ENCODE data around the gene ZC2HC1C. TPM values are rescaled to one million over a fixed set of nuclear protein-coding genes. Genes with fewer than 3 reads are reported as not detected.
A peak's percentile ranks its signal among the peaks of the same experiment; 100 is the strongest.
"Not testable (repeated sequence)": the region's sequence is repeated elsewhere in the genome, so short reads cannot be mapped to it uniquely, and the experiment has no call there.

The ZC2HC1C gene
- total RNA-seq, 2 donors from 2014 or later, result 2.3 to 2.7 TPM

DNA sequence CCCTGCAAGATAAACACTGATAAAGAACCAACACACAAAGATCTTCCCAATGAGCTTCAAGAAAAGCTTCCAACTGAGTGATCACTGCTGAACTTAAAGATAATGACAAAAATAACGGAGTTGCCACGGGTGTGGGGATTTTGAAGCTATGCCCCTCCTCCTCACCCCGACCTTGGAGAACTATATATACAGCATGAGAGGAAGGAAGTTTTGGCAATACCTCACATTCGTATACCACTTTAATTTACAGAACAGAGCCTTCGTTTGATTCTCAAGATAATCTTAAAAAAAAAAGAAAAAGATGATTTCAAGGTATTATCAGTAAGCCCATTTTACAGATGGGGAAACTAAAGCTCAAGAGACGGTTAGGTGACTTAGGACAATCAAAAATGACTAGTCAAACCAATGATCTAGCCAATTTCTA lies 56.7 kb downstream of the ZC2HC1C start:
- DNase-seq, result no peak
- Histone ChIP-seq H3K27ac (ENCODE audit: low read depth, low read length) (no peak overlapping the region), H3K4me1 (ENCODE audit: control insufficient read depth, insufficient read depth, low read length) (no peaks in the 10 kb centered on the region), H3K4me3 (ENCODE audit: low read length) (peak overlapping the region; percentile 91), H3K9me3 (ENCODE audit: control insufficient read depth, low read length) (no peaks in the 10 kb centered on the region), H3K36me3 (ENCODE audit: control insufficient read depth, insufficient read depth, low read length) (peaks cover 18% of the 10 kb centered on the region), H3K9ac (ENCODE audit: extremely low read depth, low read length, poor library complexity, severe bottlenecking) (peak overlapping the region; percentile 62), H3K27me3 (ENCODE audit: control insufficient read depth, insufficient read depth, low read length, poor library complexity, severe bottlenecking) (no peaks in the 10 kb centered on the region)
- Mint-ChIP-seq H3K9me3 (no peaks in the 10 kb centered on the region), H3K36me3 (ENCODE audit: low read depth) (peaks cover 2% of the 10 kb centered on the region), H3K4me3 (peak overlapping the region; percentile 92), H3K27ac (peak overlapping the region; percentile 81), H3K27me3 (ENCODE audit: insufficient read depth) (no peaks in the 10 kb centered on the region), H3K4me1 (peaks cover 11% of the 10 kb centered on the region)
- TF ChIP-seq, protein P1, sequence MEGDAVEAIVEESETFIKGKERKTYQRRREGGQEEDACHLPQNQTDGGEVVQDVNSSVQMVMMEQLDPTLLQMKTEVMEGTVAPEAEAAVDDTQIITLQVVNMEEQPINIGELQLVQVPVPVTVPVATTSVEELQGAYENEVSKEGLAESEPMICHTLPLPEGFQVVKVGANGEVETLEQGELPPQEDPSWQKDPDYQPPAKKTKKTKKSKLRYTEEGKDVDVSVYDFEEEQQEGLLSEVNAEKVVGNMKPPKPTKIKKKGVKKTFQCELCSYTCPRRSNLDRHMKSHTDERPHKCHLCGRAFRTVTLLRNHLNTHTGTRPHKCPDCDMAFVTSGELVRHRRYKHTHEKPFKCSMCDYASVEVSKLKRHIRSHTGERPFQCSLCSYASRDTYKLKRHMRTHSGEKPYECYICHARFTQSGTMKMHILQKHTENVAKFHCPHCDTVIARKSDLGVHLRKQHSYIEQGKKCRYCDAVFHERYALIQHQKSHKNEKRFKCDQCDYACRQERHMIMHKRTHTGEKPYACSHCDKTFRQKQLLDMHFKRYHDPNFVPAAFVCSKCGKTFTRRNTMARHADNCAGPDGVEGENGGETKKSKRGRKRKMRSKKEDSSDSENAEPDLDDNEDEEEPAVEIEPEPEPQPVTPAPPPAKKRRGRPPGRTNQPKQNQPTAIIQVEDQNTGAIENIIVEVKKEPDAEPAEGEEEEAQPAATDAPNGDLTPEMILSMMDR (conservative IDR thresholded peaks at IDR 0.05), result no peak
- 0 to 7% methylated on average over 1 to 4 of the region's 6 CpGs for WGBS, 2 experiments (ENCODE audit: insufficient coverage in 1 of 2, insufficient read length in 1 of 2)

DNA sequence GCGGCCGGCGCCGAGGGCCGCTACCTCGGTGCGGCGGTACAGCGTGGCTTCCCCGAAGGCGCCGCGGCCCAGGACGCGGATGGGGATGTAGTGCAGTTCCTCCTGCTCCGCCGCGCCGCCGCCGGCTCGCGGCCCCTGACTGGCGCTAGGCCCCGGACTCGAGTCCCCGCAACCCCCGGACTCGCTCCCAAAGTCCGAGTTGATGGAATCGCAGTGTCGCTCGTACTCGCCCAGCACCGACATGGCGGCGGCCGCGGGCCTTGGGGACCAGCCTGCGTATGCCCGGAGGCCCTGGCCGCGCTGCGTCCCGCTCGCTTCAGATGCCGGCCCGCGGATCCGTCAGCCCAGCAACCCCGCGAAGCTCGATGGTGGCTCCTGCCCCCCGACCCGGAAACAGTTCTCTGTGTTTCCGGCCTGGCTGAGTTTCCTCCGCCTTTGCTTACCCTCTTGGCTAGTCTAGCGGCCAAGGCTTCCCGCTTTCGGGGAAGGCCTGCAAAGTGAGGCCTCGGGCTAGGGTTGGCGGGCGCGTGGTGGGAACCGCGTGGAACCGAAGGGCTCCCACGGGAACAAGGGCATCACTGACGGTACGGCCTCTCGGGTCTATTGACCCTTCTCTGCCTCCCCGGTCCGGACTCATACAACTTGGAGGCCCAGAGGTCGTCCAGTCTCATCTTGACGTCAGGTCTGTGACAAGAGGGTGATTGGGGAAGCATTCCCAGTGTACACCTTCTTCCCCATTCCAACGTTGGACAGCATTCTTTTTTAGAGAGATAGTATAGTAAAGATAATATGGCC lies 57.4 kb downstream of the ZC2HC1C start, which contains the start of gene NEK9:
Gene NEK9, minus strand, starts transcription at position 370 of the 795 bp plus-strand sequence. Its CDS starts 127 bp downstream, at position 243.
- peak within 1 kb of the TSS; percentile 91 for H3K4me3 ChIP-seq (ENCODE audit: low read length)
- peak within 1 kb of the TSS; percentile 62 for H3K9ac ChIP-seq (ENCODE audit: extremely low read depth, low read length, poor library complexity, severe bottlenecking)
- H3K9me3 Mint-ChIP-seq, result no peaks in the 10 kb centered on the region
- peak; percentile 88 for DNase-seq
- no peaks in the 10 kb centered on the region for H3K9me3 ChIP-seq (ENCODE audit: control insufficient read depth, low read length)
- no peaks in the 10 kb centered on the region for H3K27me3 Mint-ChIP-seq (ENCODE audit: insufficient read depth)
- H3K27ac Mint-ChIP-seq, result peak within 1 kb of the TSS; percentile 98
- peak within 1 kb of the TSS; percentile 75 for H3K27ac ChIP-seq (ENCODE audit: low read depth, low read length)
- WGBS, 2 experiments (ENCODE audit: insufficient coverage in 1 of 2, insufficient read length in 1 of 2), result 2 to 8% methylated on average over 21 to 76 of the region's 76 CpGs
- no peaks in the 10 kb centered on the region for H3K4me1 ChIP-seq (ENCODE audit: control insufficient read depth, insufficient read depth, low read length)
- peaks cover 25% of the 10 kb centered on the region for H3K36me3 ChIP-seq (ENCODE audit: control insufficient read depth, insufficient read depth, low read length)
- TF ChIP-seq, protein P1 (conservative IDR thresholded peaks at IDR 0.05), result peak; percentile 14
- peaks cover 4% of the 10 kb centered on the region for H3K36me3 Mint-ChIP-seq (ENCODE audit: low read depth)
- no peaks in the 10 kb centered on the region for H3K27me3 ChIP-seq (ENCODE audit: control insufficient read depth, insufficient read depth, low read length, poor library complexity, severe bottlenecking)
- H3K4me3 Mint-ChIP-seq, result peak within 1 kb of the TSS; percentile 92
- peaks cover 11% of the 10 kb centered on the region for H3K4me1 Mint-ChIP-seq

DNA sequence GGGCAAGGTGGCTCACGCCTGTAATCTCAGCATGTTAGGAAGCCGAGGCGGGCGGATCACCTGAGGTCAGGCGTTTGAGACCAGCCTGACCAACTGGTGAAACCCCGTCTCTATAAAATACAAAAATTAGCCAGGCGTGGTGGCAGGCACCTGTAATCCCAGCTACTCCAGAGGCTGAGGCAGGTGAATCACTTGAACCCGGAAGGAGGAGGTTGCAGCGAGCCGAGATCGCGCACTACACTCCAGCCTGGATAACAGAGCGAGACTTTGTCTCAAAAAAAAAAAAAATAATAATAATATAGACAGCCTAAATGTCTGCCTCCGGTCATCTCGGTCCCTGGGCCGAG lies 58.0 kb downstream of the ZC2HC1C start:
- H3K27ac ChIP-seq (ENCODE audit: low read depth, low read length); H3K27me3 Mint-ChIP-seq (ENCODE audit: insufficient read depth); DNase-seq; H3K36me3 Mint-ChIP-seq (ENCODE audit: low read depth); H3K9me3 Mint-ChIP-seq; H3K9me3 ChIP-seq (ENCODE audit: control insufficient read depth, low read length); H3K27me3 ChIP-seq (ENCODE audit: control insufficient read depth, insufficient read depth, low read length, poor library complexity, severe bottlenecking); H3K4me1 ChIP-seq (ENCODE audit: control insufficient read depth, insufficient read depth, low read length): not testable (repeated sequence)
- WGBS, 2 experiments (ENCODE audit: insufficient coverage in 1 of 2, insufficient read length in 1 of 2), result 57 to 81% methylated on average over 5 to 14 of the region's 16 CpGs
- H3K36me3 ChIP-seq (ENCODE audit: control insufficient read depth, insufficient read depth, low read length), result peaks cover 29% of the 10 kb centered on the region
- H3K4me3 ChIP-seq (ENCODE audit: low read length), result peak overlapping the region; percentile 91
- peaks cover 11% of the 10 kb centered on the region for H3K4me1 Mint-ChIP-seq
- peak overlapping the region; percentile 62 for H3K9ac ChIP-seq (ENCODE audit: extremely low read depth, low read length, poor library complexity, severe bottlenecking)
- H3K4me3 Mint-ChIP-seq, result peak overlapping the region; percentile 92
- peak overlapping the region; percentile 98 for H3K27ac Mint-ChIP-seq

Measured in endodermal cell (in vitro differentiated cells).